HG03039 (cell line): ENCODE data around the gene HNRNPA2B1.
"Not testable (repeated sequence)": the region's sequence is repeated elsewhere in the genome, so short reads cannot be mapped to it uniquely, and the experiment has no call there.

ENCODE experiments used
- ATAC-seq: cut with Tn5 transposase; IDR thresholded peaks from one replicate; pipeline ENCODE4 v1.9.1; 2021; ENCODE audit warnings: mild to moderate bottlenecking, moderate library complexity; ENCODE audit not compliant: unreplicated experiment

Gene HNRNPA2B1

GRCh38 chr7:26147646-26148306 is 52.8 kb downstream of the HNRNPA2B1 start:
- ATAC-seq = not testable (repeated sequence)

GRCh38 chr7:26147030-26147429 is 53.5 kb downstream of the HNRNPA2B1 start:
- no peak for ATAC-seq

GRCh38 chr7:26145238-26145637 is 55.3 kb downstream of the HNRNPA2B1 start:
- ATAC-seq = no peak

GRCh38 chr7:26144184-26145080 is 56.1 kb downstream of the HNRNPA2B1 start:
- no peak for ATAC-seq

DNA sequence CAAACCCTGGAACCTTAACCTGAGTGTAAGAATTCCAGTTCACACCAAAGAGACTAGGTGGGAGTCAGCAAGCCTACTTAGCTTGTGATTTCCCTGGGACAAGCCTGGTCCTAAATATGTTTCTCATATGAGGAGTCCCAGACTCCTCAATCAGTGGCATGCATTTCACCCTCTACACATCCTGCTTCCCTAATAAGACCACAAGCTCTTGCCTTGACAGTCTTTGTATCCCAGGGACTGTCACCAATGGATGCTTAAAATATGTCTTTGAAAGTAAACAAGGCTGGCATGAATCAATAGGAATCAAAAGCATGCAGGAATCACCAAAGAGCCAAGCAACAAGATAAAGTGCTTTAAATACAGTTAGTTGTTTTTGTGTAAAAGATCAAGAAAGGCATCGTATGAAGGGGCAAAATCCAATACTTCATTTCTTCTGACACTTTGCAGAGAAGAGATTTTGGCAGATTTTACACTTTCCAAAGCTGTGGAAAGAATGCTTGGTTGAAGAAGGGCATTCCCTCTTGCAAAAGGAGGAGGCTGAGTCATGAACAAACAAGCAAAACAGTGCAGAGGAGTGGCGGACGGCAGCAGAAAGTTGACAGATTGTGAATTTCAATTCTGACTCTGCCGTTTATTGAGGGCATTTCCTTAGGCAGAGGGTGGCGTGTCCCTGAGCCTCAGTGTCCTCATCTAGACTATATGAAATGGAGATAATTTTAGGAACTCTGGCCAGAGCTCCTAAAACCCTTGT is 57.1 kb downstream of the HNRNPA2B1 start:
- ATAC-seq = no peak

DNA sequence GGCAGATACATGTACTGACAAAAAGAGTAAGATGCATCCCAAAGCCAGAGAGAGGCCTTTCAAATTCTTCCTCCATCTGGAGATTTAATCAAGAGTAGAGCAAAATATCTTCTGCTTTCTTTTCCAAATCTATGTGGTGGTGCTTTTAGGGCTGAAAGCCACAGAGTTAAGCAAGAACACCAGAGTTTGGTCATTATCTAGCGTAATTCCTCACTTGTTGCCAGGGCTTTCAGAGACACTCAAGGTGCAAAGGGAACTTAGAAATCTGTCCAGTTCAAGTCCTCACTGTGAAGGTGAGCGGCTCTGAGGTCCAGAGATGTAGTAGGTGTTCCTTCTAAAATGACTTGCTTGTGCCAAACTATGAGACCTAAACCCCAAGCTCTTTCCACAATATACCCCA is 59.5 kb downstream of the HNRNPA2B1 start:
- no peak for ATAC-seq

GRCh38 chr7:26140380-26140779 is 60.2 kb downstream of the HNRNPA2B1 start:
- no peak for ATAC-seq
